GM12878 (cell line): ENCODE results near the gene ITPRIPL1.
A peak's percentile ranks its signal among the peaks of the same experiment; 100 is the strongest.

Experiments
- EZH2 ChIP-seq: IDR thresholded peaks from 2 replicates; pipeline ENCODE4 v1.6.1; 2012; ENCODE audit warnings: low read depth, mild to moderate bottlenecking, control low read depth, inconsistent platforms, low read length, borderline replicate concordance; ENCODE audit not compliant: control insufficient read depth
- FOXM1 ChIP-seq: IDR thresholded peaks from 2 replicates; pipeline ENCODE4 v1.6.1; 2012; ENCODE audit warnings: low read depth, mild to moderate bottlenecking, inconsistent platforms, low read length, moderate library complexity
- HCFC1 ChIP-seq: fragments of 150-350 bp; IDR thresholded peaks from 2 replicates; pipeline ENCODE4 v1.6.1; 2014; ENCODE audit warnings: low read length
- IKZF1 ChIP-seq: fragments of 450-650 bp; conservative IDR thresholded peaks from 2 replicates; pipeline ENCODE4 v1.6.1; 2017; ENCODE audit warnings: antibody characterized with exemption, mild to moderate bottlenecking
- SP1 ChIP-seq: IDR thresholded peaks from one replicate; pipeline ENCODE4 v1.6.1; 2011; ENCODE audit warnings: low read depth, low read length
- SRF ChIP-seq, 2 experiments: IDR thresholded peaks; 2 replicates each; pipeline ENCODE4 v1.6.1; 2011; ENCODE audit warnings: low read depth in 2 of 2, low read length in 2 of 2, mild to moderate bottlenecking in 1 of 2, moderate library complexity in 1 of 2
- YY1 ChIP-seq: IDR thresholded peaks from 2 replicates; pipeline ENCODE4 v1.6.1; 2011; ENCODE audit warnings: low read depth, mild to moderate bottlenecking, low read length
- TF ChIP-seq, protein P1 (sequence below): IDR thresholded peaks from 2 replicates; pipeline ENCODE4 v1.6.1; 2011; ENCODE audit warnings: mild to moderate bottlenecking, low read depth, low read length, moderate library complexity; ENCODE audit not compliant: insufficient replicate concordance
- TF ChIP-seq, protein P2 (sequence below): fragments of 450-650 bp; conservative IDR thresholded peaks from 2 replicates; pipeline ENCODE4 v1.6.1; 2017; ENCODE audit warnings: mild to moderate bottlenecking, moderate library complexity
- TF ChIP-seq, protein P3 (sequence below), 3 experiments: IDR thresholded peaks in 2 of 3; conservative IDR thresholded peaks in 1 of 3; 2 replicates each; pipeline ENCODE4 v1.5.1; 2011; ENCODE audit warnings: low read depth in 3 of 3, low read length in 3 of 3, mild to moderate bottlenecking in 3 of 3, control low read depth in 2 of 3, moderate library complexity in 2 of 3, inconsistent platforms in 1 of 3, mixed read lengths in 1 of 3; ENCODE audit not compliant: control insufficient read depth in 2 of 3, insufficient read depth in 1 of 3; ENCODE audit errors: extremely low read depth in 1 of 3

DNA sequence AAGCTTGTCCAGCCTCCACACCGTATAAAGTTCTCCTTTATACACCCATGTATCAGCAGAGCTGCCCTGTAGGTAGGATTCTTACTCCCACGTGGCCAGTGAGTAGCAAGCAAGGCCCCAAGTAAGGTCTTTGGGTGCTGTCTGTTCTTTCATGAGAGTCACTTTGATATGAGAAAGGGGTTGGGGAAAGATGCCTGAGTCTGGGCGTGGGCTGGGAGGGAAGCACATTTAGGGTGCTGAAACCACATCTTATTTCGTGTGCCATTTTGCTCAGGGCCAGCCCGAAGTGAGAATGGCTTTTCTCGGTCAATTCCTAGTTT lies 436 bp upstream of the ITPRIPL1 start:
- TF ChIP-seq, protein P1, sequence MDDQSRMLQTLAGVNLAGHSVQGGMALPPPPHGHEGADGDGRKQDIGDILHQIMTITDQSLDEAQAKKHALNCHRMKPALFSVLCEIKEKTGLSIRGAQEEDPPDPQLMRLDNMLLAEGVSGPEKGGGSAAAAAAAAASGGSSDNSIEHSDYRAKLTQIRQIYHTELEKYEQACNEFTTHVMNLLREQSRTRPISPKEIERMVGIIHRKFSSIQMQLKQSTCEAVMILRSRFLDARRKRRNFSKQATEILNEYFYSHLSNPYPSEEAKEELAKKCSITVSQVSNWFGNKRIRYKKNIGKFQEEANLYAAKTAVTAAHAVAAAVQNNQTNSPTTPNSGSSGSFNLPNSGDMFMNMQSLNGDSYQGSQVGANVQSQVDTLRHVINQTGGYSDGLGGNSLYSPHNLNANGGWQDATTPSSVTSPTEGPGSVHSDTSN = no peak
- TF ChIP-seq, protein P2, sequence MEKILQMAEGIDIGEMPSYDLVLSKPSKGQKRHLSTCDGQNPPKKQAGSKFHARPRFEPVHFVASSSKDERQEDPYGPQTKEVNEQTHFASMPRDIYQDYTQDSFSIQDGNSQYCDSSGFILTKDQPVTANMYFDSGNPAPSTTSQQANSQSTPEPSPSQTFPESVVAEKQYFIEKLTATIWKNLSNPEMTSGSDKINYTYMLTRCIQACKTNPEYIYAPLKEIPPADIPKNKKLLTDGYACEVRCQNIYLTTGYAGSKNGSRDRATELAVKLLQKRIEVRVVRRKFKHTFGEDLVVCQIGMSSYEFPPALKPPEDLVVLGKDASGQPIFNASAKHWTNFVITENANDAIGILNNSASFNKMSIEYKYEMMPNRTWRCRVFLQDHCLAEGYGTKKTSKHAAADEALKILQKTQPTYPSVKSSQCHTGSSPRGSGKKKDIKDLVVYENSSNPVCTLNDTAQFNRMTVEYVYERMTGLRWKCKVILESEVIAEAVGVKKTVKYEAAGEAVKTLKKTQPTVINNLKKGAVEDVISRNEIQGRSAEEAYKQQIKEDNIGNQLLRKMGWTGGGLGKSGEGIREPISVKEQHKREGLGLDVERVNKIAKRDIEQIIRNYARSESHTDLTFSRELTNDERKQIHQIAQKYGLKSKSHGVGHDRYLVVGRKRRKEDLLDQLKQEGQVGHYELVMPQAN = no peak
- TF ChIP-seq HCFC1 (no peak), YY1 (0 out of 2 replicates have a peak, but pooled peaks have one; percentile 37), IKZF1 (no peak), SP1 (no peak), EZH2 (no peak), FOXM1 (no peak), SRF (IDR thresholded peaks at IDR 0.05; ENCODE audit: low read depth in 2 of 2, low read length in 2 of 2) (no peak)
- TF ChIP-seq, protein P3, sequence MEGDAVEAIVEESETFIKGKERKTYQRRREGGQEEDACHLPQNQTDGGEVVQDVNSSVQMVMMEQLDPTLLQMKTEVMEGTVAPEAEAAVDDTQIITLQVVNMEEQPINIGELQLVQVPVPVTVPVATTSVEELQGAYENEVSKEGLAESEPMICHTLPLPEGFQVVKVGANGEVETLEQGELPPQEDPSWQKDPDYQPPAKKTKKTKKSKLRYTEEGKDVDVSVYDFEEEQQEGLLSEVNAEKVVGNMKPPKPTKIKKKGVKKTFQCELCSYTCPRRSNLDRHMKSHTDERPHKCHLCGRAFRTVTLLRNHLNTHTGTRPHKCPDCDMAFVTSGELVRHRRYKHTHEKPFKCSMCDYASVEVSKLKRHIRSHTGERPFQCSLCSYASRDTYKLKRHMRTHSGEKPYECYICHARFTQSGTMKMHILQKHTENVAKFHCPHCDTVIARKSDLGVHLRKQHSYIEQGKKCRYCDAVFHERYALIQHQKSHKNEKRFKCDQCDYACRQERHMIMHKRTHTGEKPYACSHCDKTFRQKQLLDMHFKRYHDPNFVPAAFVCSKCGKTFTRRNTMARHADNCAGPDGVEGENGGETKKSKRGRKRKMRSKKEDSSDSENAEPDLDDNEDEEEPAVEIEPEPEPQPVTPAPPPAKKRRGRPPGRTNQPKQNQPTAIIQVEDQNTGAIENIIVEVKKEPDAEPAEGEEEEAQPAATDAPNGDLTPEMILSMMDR (IDR thresholded peaks at IDR 0.05 in 2 of 3, conservative IDR thresholded peaks at IDR 0.05 in 1 of 3; ENCODE audit: control insufficient read depth in 2 of 3, extremely low read depth in 1 of 3, insufficient read depth in 1 of 3, low read depth in 3 of 3, low read length in 3 of 3) = no peak
